ENCODE results near the gene MDM2.
A peak's percentile ranks its signal among the peaks of the same experiment; 100 is the strongest.
"Not testable (repeated sequence)": the region's sequence is repeated elsewhere in the genome, so short reads cannot be mapped to it uniquely, and the experiment has no call there.

MDM2 gene

DNA sequence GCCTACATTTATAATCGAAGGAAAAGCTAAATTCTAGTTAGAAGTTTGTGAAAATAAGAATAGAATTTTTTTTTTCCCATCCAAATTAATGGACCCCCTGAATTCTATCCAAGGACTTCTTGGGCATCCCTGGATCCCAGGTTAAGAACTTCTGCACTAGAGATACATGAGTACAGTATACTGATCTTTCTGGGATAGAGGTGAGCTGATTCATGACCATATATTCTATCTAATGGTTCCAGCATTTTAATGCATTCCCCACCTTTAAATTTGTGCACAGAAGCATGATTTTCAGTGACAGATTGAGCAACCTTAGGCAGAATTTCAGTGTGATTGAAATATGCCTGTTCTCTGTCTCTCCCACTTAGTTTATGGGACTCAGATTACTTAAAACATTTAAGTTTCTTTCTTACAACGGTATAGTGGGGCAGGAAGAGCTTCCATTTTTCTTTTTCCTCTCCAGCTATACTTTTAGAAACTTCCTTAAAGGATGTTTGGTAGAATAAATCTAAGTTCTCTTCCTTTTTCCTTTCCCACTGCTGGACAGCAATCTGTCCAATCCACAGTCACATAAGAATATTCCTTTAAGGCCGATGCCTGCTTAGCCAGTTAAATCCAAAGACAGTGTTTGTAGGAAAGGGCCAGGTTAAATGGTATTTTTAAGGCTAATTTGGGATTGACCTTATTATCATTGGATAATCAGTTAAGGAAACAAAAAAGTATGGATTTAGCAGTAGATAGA, 6.7 kb downstream of the MDM2 start:
- H3K4me3 ChIP-seq (replicated peaks; ENCODE audit: low read depth, low read length), result peak overlapping the region; percentile 19
- DNase-seq (ENCODE audit: low read depth), result no peak
- TF ChIP-seq, protein P1, sequence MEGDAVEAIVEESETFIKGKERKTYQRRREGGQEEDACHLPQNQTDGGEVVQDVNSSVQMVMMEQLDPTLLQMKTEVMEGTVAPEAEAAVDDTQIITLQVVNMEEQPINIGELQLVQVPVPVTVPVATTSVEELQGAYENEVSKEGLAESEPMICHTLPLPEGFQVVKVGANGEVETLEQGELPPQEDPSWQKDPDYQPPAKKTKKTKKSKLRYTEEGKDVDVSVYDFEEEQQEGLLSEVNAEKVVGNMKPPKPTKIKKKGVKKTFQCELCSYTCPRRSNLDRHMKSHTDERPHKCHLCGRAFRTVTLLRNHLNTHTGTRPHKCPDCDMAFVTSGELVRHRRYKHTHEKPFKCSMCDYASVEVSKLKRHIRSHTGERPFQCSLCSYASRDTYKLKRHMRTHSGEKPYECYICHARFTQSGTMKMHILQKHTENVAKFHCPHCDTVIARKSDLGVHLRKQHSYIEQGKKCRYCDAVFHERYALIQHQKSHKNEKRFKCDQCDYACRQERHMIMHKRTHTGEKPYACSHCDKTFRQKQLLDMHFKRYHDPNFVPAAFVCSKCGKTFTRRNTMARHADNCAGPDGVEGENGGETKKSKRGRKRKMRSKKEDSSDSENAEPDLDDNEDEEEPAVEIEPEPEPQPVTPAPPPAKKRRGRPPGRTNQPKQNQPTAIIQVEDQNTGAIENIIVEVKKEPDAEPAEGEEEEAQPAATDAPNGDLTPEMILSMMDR (IDR thresholded peaks at IDR 0.05; ENCODE audit: low read length, missing control alignments), result no peak

DNA sequence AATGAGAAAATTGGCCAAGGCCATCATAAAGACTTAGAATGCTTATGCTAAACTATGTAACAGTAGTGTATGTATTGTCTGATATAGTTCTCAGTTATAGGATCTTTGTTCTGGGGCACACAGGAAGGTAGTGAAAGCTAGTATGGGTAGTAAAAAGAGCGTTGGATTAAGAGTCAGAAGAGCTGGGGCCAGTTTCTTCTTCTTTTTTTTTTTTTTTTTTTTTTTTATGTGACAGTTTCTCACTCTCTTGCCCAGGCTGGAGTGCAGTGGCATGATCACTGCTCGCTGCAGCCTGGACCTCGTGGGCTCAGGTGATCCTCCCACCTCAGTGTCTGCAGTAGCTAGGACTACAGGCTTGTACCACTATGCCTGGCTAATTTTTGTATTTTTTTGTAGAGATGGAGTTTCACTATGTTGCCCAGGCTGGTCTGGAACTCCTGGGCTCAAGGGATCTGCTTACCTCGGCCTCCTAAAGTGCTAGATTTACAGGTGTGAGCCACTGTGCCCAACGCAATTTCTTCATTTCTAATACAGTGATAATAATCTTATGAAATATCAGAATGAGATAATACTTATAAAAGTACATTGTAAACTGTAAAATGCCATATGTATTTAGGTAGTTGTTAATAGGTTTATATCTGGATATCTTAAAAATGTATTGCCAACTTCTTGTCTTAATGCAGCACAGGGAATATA, 7.4 kb downstream of the MDM2 start:
- no peak overlapping the region for H3K4me3 ChIP-seq (replicated peaks; ENCODE audit: low read depth, low read length)
- no peak for DNase-seq (ENCODE audit: low read depth)
- TF ChIP-seq, protein P1 (IDR thresholded peaks at IDR 0.05; ENCODE audit: low read length, missing control alignments), result no peak

DNA sequence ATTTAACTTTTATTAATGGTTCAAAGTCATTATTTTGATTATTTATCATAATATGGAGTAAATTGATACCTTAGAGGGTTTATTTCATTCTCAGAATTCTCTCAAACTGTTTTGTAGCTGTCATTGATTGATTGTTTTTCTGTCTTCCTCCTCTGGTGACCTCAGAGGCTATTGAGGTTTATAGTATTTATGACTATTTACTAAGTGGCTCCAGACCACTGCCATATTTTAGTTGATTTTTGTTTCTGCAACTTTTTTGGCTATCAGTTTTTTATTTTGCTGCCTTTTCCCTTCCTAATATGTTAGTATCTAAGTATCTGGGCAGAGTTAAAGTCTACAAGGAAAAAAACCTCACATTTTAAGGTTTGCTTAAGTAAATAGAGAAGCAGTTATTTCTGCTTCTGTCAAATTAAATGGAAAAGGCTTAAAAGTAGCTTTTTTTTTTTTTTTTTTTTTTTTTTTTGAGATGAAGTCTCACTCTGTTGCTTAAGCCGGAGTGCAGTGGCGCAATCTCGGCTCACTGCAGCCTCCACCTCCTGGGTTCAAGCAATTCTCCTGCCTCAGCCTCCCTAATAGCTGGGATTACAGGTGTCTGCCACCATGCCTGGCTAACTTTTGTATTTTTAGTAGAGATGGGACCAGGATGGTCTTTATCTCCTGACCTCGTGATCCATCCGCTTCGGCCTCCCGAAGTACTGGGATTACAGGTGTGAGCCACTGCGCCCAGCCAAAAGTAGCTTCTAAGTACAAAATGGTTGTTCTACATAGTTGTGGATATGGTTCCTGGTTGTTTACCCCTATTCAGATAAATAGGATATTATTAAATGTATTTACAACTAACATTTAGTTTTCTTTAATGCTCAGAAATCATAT, 8.2 kb downstream of the MDM2 start:
- TF ChIP-seq, protein P1 (IDR thresholded peaks at IDR 0.05; ENCODE audit: low read length, missing control alignments), result no peak
- no peak overlapping the region for H3K4me3 ChIP-seq (replicated peaks; ENCODE audit: low read depth, low read length)
- no peak for DNase-seq (ENCODE audit: low read depth)

DNA sequence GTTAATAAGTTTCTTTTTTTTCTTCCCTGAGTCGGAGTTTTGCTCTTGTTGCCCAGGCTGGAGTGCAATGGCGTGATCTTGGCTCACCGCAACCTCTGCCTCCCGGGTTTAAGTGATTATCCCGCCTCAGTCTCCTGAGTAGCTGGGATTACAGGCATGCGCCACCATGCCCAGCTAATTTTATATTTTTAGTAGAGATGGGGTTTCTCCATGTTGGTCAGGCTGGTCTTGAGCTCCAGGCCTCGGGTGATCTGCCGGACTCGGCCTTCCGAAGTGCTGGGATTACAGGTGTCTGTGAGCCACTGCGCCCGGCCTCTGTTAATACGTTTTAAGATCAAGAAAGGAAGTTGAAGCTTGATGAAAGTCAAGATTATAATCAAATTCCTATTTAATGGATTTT, 11.5 kb downstream of the MDM2 start:
- DNase-seq (ENCODE audit: low read depth); H3K4me3 ChIP-seq (replicated peaks; ENCODE audit: low read depth, low read length): not testable (repeated sequence)

DNA sequence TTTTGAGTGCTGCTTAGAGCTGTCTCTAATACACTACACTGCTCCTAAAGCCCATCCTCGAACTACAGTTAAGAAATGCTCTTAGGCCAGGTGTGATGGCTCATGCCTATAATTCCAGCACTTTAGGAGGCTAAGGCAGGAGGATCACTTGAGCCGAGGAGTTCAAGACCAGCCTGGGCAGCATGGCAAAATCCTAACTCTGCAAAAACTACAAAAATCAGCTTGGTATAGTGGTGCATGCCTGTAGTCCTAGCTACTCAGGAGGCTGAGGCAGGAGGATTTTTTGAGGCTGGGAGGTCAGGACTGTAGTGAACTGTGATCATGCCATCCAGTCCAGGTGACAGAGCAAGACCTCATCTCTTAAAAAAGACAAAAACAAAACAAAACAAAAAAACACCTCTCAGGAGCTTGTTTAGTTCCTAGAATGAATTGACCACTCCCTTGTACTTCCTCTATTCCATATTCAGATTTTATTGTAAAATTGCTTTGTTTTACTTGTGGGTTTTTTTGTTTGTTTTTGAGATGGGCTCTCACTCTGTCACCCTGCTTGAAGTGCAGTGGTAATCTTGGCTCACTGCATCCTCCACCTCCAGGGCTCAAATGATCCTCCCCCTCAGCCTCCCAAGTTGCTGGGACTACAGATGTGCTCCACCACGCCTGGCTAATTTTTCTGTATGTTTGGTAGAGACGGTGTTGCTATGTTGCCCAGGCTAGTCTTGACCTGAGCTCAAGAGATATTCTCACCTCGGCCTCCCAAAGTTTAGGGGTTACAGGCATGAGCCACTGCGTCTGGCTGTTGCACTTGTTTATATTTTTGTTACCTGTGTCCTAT, 13.6 kb downstream of the MDM2 start:
- TF ChIP-seq, protein P1 (IDR thresholded peaks at IDR 0.05; ENCODE audit: low read length, missing control alignments), result no peak
- H3K4me3 ChIP-seq (replicated peaks; ENCODE audit: low read depth, low read length), result no peak overlapping the region
- DNase-seq (ENCODE audit: low read depth), result no peak

DNA sequence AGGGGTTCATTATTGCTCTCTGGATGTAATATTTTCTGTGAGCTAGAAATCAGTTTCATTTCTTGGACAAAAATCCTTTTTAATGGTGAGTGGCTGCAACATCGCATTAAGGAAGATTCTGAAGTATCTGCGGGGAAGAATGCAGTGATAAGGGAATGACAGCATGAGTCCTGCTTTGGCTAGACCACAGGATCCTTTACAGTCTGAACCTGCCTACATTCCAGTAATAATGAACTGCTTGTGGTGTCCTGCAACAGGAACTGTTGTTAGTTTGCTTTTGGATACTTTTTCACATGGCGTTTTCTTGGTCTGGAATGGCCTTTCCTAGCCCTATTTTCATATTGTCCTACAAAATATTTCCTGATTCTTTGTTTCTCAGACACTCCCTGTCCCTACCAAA, 15.7 kb downstream of the MDM2 start:
- no peak overlapping the region for H3K4me3 ChIP-seq (replicated peaks; ENCODE audit: low read depth, low read length)
- TF ChIP-seq, protein P1 (IDR thresholded peaks at IDR 0.05; ENCODE audit: low read length, missing control alignments), result no peak
- peak; percentile 40 for DNase-seq (ENCODE audit: low read depth)

Measured in fibroblast of pulmonary artery (primary cell).